ENCODE measurements around the gene RGS3.

The RGS3 gene

GRCh38 chr9:113511856-113512761 lies 48.6 kb downstream of the RGS3 start:
- peak; percentile 42 for DNase-seq (ENCODE audit: low read depth, low spot score)

- no peak for DNase-seq (ENCODE audit: low read depth, low spot score)
Measured at GRCh38 chr9:113513111-113513510, 49.6 kb downstream of the RGS3 start.

GRCh38 chr9:113513536-113513935 lies 50.0 kb downstream of the RGS3 start:
- no peak for DNase-seq (ENCODE audit: low read depth, low spot score)

DNA sequence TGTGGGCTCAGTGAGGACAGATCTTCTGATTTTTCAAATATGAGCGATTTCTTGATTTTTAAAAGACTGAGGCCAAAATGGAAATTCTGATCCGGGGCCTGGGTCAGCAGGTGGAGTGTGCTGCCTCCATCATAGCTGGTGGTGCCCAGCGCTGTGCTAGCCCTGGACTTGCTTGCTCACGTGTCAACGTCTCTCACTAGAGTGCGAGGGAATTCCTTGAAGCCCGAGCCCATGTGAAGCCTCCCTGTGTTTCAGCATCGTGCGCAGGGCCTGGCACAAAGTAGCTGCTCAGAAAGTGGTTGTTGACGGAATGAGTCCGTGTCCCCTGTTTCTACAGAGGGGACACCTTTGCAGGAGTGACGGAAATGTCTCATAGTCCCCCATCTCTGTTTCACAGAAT lies 50.5 kb downstream of the RGS3 start:
- no peak for DNase-seq (ENCODE audit: low read depth, low spot score)

- no peak for DNase-seq (ENCODE audit: low read depth, low spot score)
Measured at GRCh38 chr9:113514748-113515147, 51.2 kb downstream of the RGS3 start.

GRCh38 chr9:113515862-113516261 lies 52.3 kb downstream of the RGS3 start:
- DNase-seq (ENCODE audit: low read depth, low spot score) = no peak

DNA sequence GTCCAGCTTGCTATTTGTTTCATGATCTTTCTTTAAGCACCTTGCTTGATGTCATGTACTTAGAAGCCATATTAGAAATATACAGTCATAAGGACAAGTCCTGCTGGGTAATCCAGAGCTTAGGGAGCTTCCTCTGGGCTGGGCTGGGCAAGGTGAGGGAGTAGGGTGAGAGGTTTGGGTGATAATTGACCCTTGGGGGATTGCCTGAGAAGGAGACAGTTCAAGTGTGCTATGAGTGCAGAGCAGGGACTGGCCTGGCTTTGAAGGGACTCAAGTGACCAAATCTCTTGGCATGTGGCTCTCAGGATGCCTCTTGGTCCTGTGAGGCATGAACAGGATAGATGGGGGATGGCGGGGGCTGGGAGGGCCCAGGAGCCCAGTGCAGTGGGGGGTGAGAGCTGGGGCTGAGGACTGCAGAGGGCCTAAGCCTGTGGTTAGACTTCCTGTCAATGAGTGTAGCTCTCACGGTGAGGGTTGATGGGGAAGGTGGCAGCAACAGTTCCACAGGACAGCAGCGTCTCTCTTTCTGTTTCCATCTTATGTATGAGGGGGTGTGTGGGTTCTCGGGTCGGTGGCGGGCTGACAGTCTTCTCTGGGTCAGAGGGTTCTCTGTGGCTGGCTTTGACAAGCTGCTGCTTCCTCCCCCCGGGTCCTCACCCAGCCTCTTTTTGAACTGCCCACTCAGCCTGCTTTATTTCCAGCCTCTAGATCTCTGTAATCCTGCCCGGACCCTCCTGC lies 53.5 kb downstream of the RGS3 start:
- peak; percentile 34 for DNase-seq (ENCODE audit: low read depth, low spot score)

DNA sequence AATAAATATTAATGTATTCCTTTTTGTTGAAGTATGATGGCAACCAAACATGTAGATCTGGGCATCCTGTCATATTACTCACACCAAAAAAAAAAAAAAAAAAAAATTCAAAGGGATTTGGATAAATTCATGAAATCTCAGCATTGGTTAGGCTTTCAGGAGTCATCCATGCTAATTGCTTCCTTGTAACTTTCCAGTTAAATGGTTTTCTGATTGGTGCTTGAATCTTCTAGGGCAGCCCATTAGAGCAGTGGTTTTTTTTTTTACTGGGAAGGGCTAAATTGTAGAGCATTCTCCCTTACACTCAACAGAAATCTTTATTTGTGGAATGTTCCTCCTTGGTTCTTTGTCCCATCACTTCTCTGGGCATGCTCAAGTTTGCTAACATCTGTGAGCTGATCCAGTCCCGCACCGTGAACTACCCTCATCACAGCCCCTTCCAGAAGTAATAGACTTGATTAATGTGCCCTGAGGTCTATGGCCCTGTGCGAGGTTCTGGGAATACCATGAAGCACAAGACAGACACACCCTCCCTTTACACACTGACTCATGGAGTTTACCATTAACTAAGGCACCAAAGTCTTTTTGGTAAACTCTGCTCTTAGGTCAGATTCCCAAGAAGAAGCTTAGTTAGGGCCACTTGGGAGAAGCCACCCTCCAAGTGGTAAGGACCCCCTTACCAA lies 56.0 kb downstream of the RGS3 start:
- DNase-seq (ENCODE audit: low read depth, low spot score) = no peak

- DNase-seq (ENCODE audit: low read depth, low spot score) = no peak
Measured at GRCh38 chr9:113520109-113520642, 56.6 kb downstream of the RGS3 start.

GRCh38 chr9:113521693-113522255 lies 58.2 kb downstream of the RGS3 start:
- DNase-seq (ENCODE audit: low read depth, low spot score) = no peak

GRCh38 chr9:113522419-113522818 lies 58.9 kb downstream of the RGS3 start:
- DNase-seq (ENCODE audit: low read depth, low spot score) = no peak

- no peak for DNase-seq (ENCODE audit: low read depth, low spot score)
Measured at GRCh38 chr9:113522858-113523257, 59.3 kb downstream of the RGS3 start.

- DNase-seq (ENCODE audit: low read depth, low spot score) = peak; percentile 29
Measured at GRCh38 chr9:113523421-113524141, 60.1 kb downstream of the RGS3 start.

GRCh38 chr9:113524468-113524867 lies 60.9 kb downstream of the RGS3 start:
- no peak for DNase-seq (ENCODE audit: low read depth, low spot score)

- DNase-seq (ENCODE audit: low read depth, low spot score) = no peak
Measured at GRCh38 chr9:113525205-113525604, 61.7 kb downstream of the RGS3 start.

GRCh38 chr9:113525831-113526230 lies 62.3 kb downstream of the RGS3 start:
- no peak for DNase-seq (ENCODE audit: low read depth, low spot score)

GRCh38 chr9:113526231-113526746 lies 62.8 kb downstream of the RGS3 start:
- no peak for DNase-seq (ENCODE audit: low read depth, low spot score)

- DNase-seq (ENCODE audit: low read depth, low spot score) = no peak
Measured at GRCh38 chr9:113526841-113527240, 63.3 kb downstream of the RGS3 start.

DNA sequence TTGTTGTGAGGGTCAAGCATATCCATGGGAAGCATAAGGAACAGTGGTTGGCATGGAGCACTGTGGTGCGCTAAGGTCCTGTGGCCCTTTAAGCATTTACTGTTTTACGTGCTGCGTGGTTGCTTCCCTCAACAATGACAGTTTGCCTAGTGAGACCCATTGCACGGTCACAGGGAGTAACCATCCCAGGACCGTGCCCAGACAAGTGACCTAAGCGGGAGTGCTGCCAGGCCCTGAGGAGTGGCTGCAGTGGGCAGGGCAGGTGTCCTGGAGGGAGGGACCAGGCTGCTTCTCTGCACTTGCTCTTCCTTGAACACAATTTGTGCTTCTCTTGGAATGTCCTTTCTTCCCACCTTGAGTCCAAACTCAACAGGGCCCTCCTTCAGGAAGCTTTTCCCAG lies 64.6 kb downstream of the RGS3 start:
- no peak for DNase-seq (ENCODE audit: low read depth, low spot score)

DNA sequence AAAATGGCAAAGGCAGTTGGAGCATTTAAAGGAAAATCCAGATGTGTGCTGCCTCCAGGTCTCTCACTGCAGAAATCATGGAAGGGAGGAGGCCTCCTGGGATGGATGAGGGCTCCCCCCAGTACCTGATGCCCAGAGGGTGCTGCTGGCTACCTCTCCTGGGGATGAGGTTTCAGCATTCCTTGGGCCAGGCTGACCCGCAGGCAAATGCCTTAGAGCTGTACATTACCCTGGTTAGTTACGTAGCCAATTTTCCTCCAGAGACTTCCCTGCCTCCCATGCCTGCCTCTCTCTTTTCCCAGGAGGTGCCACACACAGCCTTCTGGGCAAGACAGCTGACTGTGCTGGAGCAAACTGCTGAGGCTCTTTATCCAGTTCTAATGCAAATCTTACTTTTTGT lies 65.3 kb downstream of the RGS3 start:
- DNase-seq (ENCODE audit: low read depth, low spot score) = no peak

Data from activated CD4-positive, CD25-positive, alpha-beta regulatory T cell treated with anti-CD3 and anti-CD28 coated beads, Interleukin-2, amount 50 U/mL, for 16 hours (primary cell).